Measurements from ENCODE around the gene FOXJ3.

FOXJ3 gene

GRCh38 chr1:42358791-42359190, 23.8 kb upstream of the FOXJ3 start:
- no peaks in the 10 kb centered on the region for H3K9me3 ChIP-seq (ENCODE audit: low read length)
- H3K4me1 ChIP-seq (ENCODE audit: insufficient read depth, low read length), result no peaks in the 10 kb centered on the region
- no peak overlapping the region for H2AFZ ChIP-seq (ENCODE audit: low read depth, low read length)
- no peaks in the 10 kb centered on the region for H3K27me3 ChIP-seq (ENCODE audit: insufficient read depth, low read length)
- no peak overlapping the region for H3K4me3 ChIP-seq (ENCODE audit: low read length)
- no peaks in the 10 kb centered on the region for H3K36me3 ChIP-seq (ENCODE audit: insufficient read depth, low read length)

GRCh38 chr1:42350086-42350485, 15.1 kb upstream of the FOXJ3 start:
- Histone ChIP-seq H3K36me3 (ENCODE audit: insufficient read depth, low read length) (no peaks in the 10 kb centered on the region), H2AFZ (ENCODE audit: low read depth, low read length) (no peak overlapping the region), H3K4me3 (ENCODE audit: low read length) (no peak overlapping the region), H3K27me3 (ENCODE audit: insufficient read depth, low read length) (no peaks in the 10 kb centered on the region), H3K9me3 (ENCODE audit: low read length) (no peaks in the 10 kb centered on the region), H3K4me1 (ENCODE audit: insufficient read depth, low read length) (peaks cover 7% of the 10 kb centered on the region)

GRCh38 chr1:42348498-42348897, 13.5 kb upstream of the FOXJ3 start:
- H3K9me3 ChIP-seq (ENCODE audit: low read length), result no peaks in the 10 kb centered on the region
- peaks cover 7% of the 10 kb centered on the region for H3K4me1 ChIP-seq (ENCODE audit: insufficient read depth, low read length)
- no peaks in the 10 kb centered on the region for H3K36me3 ChIP-seq (ENCODE audit: insufficient read depth, low read length)
- H3K27me3 ChIP-seq (ENCODE audit: insufficient read depth, low read length), result no peaks in the 10 kb centered on the region
- no peak overlapping the region for H2AFZ ChIP-seq (ENCODE audit: low read depth, low read length)
- H3K4me3 ChIP-seq (ENCODE audit: low read length), result no peak overlapping the region

DNA sequence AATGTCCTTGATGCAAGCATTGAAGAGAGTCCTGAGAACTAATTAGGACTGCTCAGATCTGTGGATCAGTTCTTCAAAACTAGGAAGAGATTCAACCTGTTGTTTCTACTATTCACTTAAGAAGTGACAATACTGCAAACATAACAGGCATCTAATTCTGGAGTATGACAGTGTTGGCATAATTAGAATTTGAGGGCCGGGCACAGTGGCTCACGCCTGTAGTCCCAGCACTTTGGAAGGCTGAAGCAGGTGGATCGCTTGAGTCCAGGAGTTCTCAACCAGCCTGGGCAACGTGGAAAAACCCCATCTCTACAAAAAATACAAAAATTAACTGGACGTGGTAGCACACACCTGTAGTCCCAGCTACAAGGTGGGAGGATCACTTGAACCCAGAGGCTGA, 8.0 kb upstream of the FOXJ3 start:
- Histone ChIP-seq H3K27me3 (ENCODE audit: insufficient read depth, low read length) (no peaks in the 10 kb centered on the region), H3K4me3 (ENCODE audit: low read length) (no peak overlapping the region), H3K4me1 (ENCODE audit: insufficient read depth, low read length) (peaks cover under 1% of the 10 kb centered on the region), H3K9me3 (ENCODE audit: low read length) (no peaks in the 10 kb centered on the region), H3K36me3 (ENCODE audit: insufficient read depth, low read length) (no peaks in the 10 kb centered on the region), H2AFZ (ENCODE audit: low read depth, low read length) (no peak overlapping the region)

- Histone ChIP-seq H3K9me3 (ENCODE audit: low read length) (no peaks in the 10 kb centered on the region), H3K36me3 (ENCODE audit: insufficient read depth, low read length) (no peaks in the 10 kb centered on the region), H3K4me1 (ENCODE audit: insufficient read depth, low read length) (peaks cover 4% of the 10 kb centered on the region), H2AFZ (ENCODE audit: low read depth, low read length) (no peak overlapping the region), H3K4me3 (ENCODE audit: low read length) (no peak overlapping the region), H3K27me3 (ENCODE audit: insufficient read depth, low read length) (no peaks in the 10 kb centered on the region)
These were observed 5.9 kb upstream of the FOXJ3 start for GRCh38 chr1:42340901-42341300.

GRCh38 chr1:42340093-42340492, 5.1 kb upstream of the FOXJ3 start:
- H3K4me3 ChIP-seq (ENCODE audit: low read length), result no peak overlapping the region
- no peaks in the 10 kb centered on the region for H3K27me3 ChIP-seq (ENCODE audit: insufficient read depth, low read length)
- H3K4me1 ChIP-seq (ENCODE audit: insufficient read depth, low read length), result peaks cover 6% of the 10 kb centered on the region

DNA sequence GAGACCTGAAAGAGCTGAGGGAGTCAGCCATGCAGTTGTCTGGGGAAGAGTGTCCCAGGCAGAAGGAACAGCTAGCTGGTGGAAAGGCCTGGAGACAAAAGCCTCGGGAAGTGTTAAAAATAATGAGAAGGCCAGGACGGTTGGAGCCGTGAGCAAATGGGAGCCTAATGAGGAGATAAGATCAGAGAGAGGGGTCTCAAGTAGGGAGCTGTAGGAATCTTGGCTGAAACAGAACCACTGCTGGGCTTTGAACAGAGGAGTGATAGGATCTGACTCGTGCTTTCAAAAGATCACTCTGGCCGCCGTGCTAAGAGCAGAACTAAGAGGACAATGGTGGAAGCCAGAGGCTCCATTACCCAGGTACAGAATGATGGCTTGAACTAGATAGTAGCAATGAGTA, 1.9 kb upstream of the FOXJ3 start:
- peaks cover 22% of the 10 kb centered on the region for H3K4me1 ChIP-seq (ENCODE audit: insufficient read depth, low read length)
- H2AFZ ChIP-seq (ENCODE audit: low read depth, low read length), result no peak overlapping the region
- no peaks in the 10 kb centered on the region for H3K27me3 ChIP-seq (ENCODE audit: insufficient read depth, low read length)
- H3K9me3 ChIP-seq (ENCODE audit: low read length), result no peaks in the 10 kb centered on the region
- H3K36me3 ChIP-seq (ENCODE audit: insufficient read depth, low read length), result no peaks in the 10 kb centered on the region
- no peak overlapping the region for H3K4me3 ChIP-seq (ENCODE audit: low read length)

More at GRCh38 chr1:42340093-42340492, 5.1 kb upstream of the FOXJ3 start:
- H2AFZ ChIP-seq (ENCODE audit: low read depth, low read length), result no peak overlapping the region
- no peaks in the 10 kb centered on the region for H3K36me3 ChIP-seq (ENCODE audit: insufficient read depth, low read length)
- H3K9me3 ChIP-seq (ENCODE audit: low read length), result no peaks in the 10 kb centered on the region

DNA sequence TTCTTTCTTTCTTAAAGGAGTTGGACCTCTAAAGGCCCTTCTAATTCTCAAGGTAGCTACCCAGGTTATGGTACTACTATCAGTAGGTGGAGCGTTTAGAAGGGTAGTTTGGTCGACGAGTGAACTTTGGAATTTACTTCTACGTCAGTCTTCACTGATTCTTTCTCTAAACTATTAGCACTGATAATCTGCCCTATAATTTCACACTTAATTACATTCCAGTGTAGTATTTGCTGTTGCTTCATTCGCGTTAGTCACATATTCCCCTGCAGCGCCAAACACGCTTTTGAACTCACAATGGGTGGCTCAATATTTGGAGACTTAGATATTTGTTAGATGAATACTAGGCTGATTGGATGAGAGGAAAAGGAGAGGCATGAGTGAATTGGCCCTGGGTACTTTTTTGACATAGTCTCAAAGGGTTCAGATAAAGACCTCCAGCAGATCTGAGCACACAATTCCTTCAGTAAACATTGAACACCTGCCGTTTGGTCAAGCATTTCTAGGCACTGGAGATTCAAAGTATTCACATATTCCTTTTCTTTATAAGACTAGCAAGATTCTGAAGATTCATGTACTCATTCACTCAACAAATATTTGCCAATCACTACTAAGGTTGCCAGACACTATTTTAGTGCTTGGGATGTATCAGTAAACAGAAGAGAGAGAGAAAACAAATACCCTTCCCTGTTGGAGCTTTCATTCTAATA, 929 bp upstream of the FOXJ3 start:
- H3K27me3 ChIP-seq (ENCODE audit: insufficient read depth, low read length), result no peaks in the 10 kb centered on the region
- H3K36me3 ChIP-seq (ENCODE audit: insufficient read depth, low read length), result no peaks in the 10 kb centered on the region
- H3K4me1 ChIP-seq (ENCODE audit: insufficient read depth, low read length), result peaks cover 22% of the 10 kb centered on the region
- no peaks in the 10 kb centered on the region for H3K9me3 ChIP-seq (ENCODE audit: low read length)
- H2AFZ ChIP-seq (ENCODE audit: low read depth, low read length), result peak overlapping the region; percentile 85
- peak overlapping the region; percentile 91 for H3K4me3 ChIP-seq (ENCODE audit: low read length)

DNA sequence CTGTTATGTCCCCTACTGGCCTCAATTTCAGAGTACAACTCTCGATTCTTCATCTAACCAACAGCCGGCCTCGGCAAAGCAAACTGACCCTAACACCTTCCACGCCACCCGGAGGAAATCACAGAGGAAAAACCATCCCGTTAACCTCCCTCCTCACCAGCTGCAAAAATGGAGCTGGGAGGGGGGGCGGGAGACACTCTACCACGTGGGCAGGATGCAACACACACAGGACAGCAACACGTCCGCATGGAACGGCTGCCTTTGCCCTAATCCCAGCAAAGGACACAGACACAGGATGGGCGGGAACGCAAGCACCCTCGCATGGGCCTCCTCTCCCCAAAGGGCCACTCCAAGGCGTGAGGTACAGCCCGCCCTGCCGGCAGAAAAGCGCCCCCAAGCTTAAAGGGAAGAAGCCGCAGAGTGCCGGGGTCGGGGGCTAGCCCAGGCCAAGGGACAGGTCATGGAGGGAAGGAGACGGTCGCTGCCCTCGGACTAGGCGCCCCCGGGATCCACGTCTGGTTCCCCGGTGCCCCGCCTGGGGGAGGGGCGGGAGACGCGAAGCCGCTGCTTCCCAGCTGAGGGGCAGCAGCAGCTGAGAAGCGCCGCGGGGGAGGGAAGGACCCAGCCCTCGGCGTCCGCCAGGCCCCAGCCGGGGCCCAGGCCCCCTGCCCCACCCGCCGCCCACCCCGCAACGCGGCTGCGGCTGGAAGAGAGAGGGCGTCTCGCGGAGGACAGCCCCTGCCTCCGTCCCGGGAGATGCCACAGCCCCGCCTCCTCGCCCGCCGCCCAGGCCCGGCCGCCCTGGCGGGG, 590 bp downstream of the FOXJ3 start:
- H3K27me3 ChIP-seq (ENCODE audit: insufficient read depth, low read length), result no peaks in the 10 kb centered on the region
- H2AFZ ChIP-seq (ENCODE audit: low read depth, low read length), result peak overlapping the region; percentile 85

DNA sequence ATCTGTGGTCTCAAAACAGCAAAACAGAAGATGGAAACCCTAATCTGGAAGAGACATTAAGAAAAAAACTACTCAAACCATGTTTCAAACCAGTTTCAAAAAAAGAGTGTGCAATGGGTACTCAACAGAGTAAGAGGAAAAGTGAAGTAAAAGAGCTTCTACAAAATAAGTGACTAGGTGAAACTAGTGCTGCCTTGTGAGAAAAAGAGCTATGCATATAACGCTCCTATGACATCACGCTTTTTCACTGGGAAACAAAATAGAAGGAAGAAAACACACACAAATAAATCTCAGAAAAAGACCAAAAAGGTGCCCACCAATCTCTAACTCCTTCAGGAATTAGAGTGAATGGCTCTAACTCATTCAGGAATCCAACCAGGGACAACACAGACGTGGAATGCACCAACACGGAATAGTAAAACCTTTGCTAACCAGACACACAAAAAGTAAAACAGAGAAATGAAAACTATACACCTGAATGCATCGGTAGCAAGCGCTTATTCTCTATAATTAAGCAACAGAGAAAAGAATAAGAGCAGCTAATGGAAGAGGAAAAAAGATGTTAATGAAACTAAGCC, 1.3 kb downstream of the FOXJ3 start:
- Histone ChIP-seq H3K4me3 (ENCODE audit: low read length) (peak overlapping the region; percentile 91), H2AFZ (ENCODE audit: low read depth, low read length) (no peak overlapping the region), H3K27me3 (ENCODE audit: insufficient read depth, low read length) (no peaks in the 10 kb centered on the region), H3K4me1 (ENCODE audit: insufficient read depth, low read length) (peaks cover 22% of the 10 kb centered on the region), H3K36me3 (ENCODE audit: insufficient read depth, low read length) (no peaks in the 10 kb centered on the region), H3K9me3 (ENCODE audit: low read length) (no peaks in the 10 kb centered on the region)

More for the DNA sequence above, 590 bp downstream of the FOXJ3 start:
- Histone ChIP-seq H3K4me1 (ENCODE audit: insufficient read depth, low read length) (peaks cover 22% of the 10 kb centered on the region), H3K4me3 (ENCODE audit: low read length) (peak overlapping the region; percentile 91), H3K9me3 (ENCODE audit: low read length) (no peaks in the 10 kb centered on the region), H3K36me3 (ENCODE audit: insufficient read depth, low read length) (no peaks in the 10 kb centered on the region)

- Histone ChIP-seq H3K4me1 (ENCODE audit: insufficient read depth, low read length) (peaks cover 22% of the 10 kb centered on the region), H3K36me3 (ENCODE audit: insufficient read depth, low read length) (no peaks in the 10 kb centered on the region), H2AFZ (ENCODE audit: low read depth, low read length) (no peak overlapping the region), H3K4me3 (ENCODE audit: low read length) (peak overlapping the region; percentile 91), H3K9me3 (ENCODE audit: low read length) (no peaks in the 10 kb centered on the region), H3K27me3 (ENCODE audit: insufficient read depth, low read length) (no peaks in the 10 kb centered on the region)
These were observed 2.2 kb downstream of the FOXJ3 start for GRCh38 chr1:42332877-42333276.

DNA sequence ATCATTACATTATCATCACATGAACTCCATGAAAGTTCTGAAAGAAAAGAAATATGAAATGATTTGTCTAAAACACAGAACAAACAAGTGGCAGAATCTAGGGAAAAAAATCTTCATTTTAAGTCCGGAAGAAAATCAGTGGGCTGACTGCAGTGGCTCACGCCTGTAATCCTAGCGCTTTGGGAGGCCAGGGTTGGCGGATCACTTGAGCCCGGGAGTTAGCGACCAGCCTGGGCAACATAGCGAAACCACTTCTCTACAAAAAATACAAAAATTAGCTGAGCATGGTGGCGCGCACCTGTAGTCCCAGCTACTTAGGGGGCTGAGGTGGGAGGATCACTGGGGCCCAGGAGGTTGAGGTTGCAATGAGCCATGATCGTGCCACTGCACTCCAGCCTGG, 4.8 kb downstream of the FOXJ3 start:
- Histone ChIP-seq H2AFZ (ENCODE audit: low read depth, low read length) (no peak overlapping the region), H3K4me3 (ENCODE audit: low read length) (no peak overlapping the region), H3K4me1 (ENCODE audit: insufficient read depth, low read length) (peaks cover 15% of the 10 kb centered on the region), H3K36me3 (ENCODE audit: insufficient read depth, low read length) (no peaks in the 10 kb centered on the region), H3K27me3 (ENCODE audit: insufficient read depth, low read length) (no peaks in the 10 kb centered on the region), H3K9me3 (ENCODE audit: low read length) (no peaks in the 10 kb centered on the region)

- H3K36me3 ChIP-seq (ENCODE audit: insufficient read depth, low read length), result no peaks in the 10 kb centered on the region
- peaks cover 15% of the 10 kb centered on the region for H3K4me1 ChIP-seq (ENCODE audit: insufficient read depth, low read length)
- no peaks in the 10 kb centered on the region for H3K27me3 ChIP-seq (ENCODE audit: insufficient read depth, low read length)
These were observed 6.0 kb downstream of the FOXJ3 start for GRCh38 chr1:42328916-42329496.

More at GRCh38 chr1:42328916-42329496, 6.0 kb downstream of the FOXJ3 start:
- Histone ChIP-seq H3K4me3 (ENCODE audit: low read length) (no peak overlapping the region), H3K9me3 (ENCODE audit: low read length) (no peaks in the 10 kb centered on the region), H2AFZ (ENCODE audit: low read depth, low read length) (no peak overlapping the region)
